CD4-positive, alpha-beta memory T cell (primary cell): ENCODE results near the gene ZNF521. TPM values are rescaled to one million over a fixed set of nuclear protein-coding genes. Genes with fewer than 3 reads are reported as not detected.
"Not testable (repeated sequence)": the region's sequence is repeated elsewhere in the genome, so short reads cannot be mapped to it uniquely, and the experiment has no call there.

Source experiments
- CTCF ChIA-PET: fragments of 350-600 bp; sonication (Branson Sonifier 250); formaldehyde crosslinking; loops from one replicate; lab custom pipeline; 2021; ENCODE audit warnings: inconsistent platforms; ENCODE audit not compliant: partially characterized antibody; lab: Charles Lee
- POLR2A ChIA-PET: fragments of 350-600 bp; sonication (Branson Sonifier 250); formaldehyde crosslinking; loops from one replicate; lab custom pipeline; 2021; ENCODE audit not compliant: partially characterized antibody; lab: Charles Lee
- DNase-seq, 5 donors: peaks; one replicate each; pipeline versions ENCODE4 v3.0.0 to v3.0.0-alpha.2; 2020 to 2022; ENCODE audit warnings: mixed read lengths in 1 of 5
- H3K27ac ChIP-seq: one replicate; pipeline ENCODE4 v1.7.0; 2013; ENCODE audit warnings: low read depth, low read length
- H3K27me3 ChIP-seq: 2 replicates; pipeline ENCODE4 v1.7.0; 2013; ENCODE audit warnings: mild to moderate bottlenecking, low read length, moderate library complexity; ENCODE audit not compliant: insufficient read depth
- H3K36me3 ChIP-seq: 2 replicates; pipeline ENCODE4 v1.7.0; 2013; ENCODE audit warnings: mild to moderate bottlenecking, low read length, moderate library complexity; ENCODE audit not compliant: insufficient read depth
- H3K4me1 ChIP-seq: 2 replicates; pipeline ENCODE4 v1.7.0; 2013; ENCODE audit warnings: mild to moderate bottlenecking, low read length, moderate library complexity; ENCODE audit not compliant: insufficient read depth
- H3K4me3 ChIP-seq, 2 donors: one replicate each; pipeline ENCODE4 v1.7.0; 2013; ENCODE audit warnings: low read length in 2 of 2, mild to moderate bottlenecking in 1 of 2
- H3K9me3 ChIP-seq, 2 donors: one replicate each; pipeline ENCODE4 v1.7.0; 2013; ENCODE audit warnings: low read length in 2 of 2, control low read depth in 1 of 2; ENCODE audit not compliant: control insufficient read depth in 1 of 2
- H3K27ac Mint-ChIP-seq, 7 donors: one replicate each; pipeline ENCODE4 v1.8.0; 2020 to 2021; ENCODE audit warnings: mixed read lengths in 7 of 7, mild to moderate bottlenecking in 6 of 7, inconsistent platforms in 3 of 7, moderate library complexity in 3 of 7
- H3K27me3 Mint-ChIP-seq, 2 donors: one replicate each; pipeline ENCODE4 v1.8.0; 2020 to 2021; ENCODE audit warnings: mixed read lengths in 2 of 2
- H3K36me3 Mint-ChIP-seq, 2 donors: one replicate each; pipeline ENCODE4 v1.8.0; 2020 to 2021; ENCODE audit warnings: mixed read lengths in 2 of 2, inconsistent platforms in 1 of 2, mild to moderate bottlenecking in 1 of 2
- H3K4me1 Mint-ChIP-seq, 4 donors: one replicate each; pipeline ENCODE4 v1.8.0; 2020 to 2021; ENCODE audit warnings: mixed read lengths in 4 of 4, mild to moderate bottlenecking in 1 of 4
- H3K4me3 Mint-ChIP-seq, 8 donors: one replicate each; pipeline ENCODE4 v1.8.0; 2020 to 2021; ENCODE audit warnings: mixed read lengths in 8 of 8, mild to moderate bottlenecking in 7 of 8, moderate library complexity in 6 of 8, inconsistent platforms in 3 of 8
- H3K9me3 Mint-ChIP-seq, 8 donors: one replicate each; pipeline ENCODE4 v1.8.0; 2020 to 2021; ENCODE audit warnings: mixed read lengths in 8 of 8, mild to moderate bottlenecking in 5 of 8, inconsistent platforms in 3 of 8, moderate library complexity in 1 of 8
- intact Hi-C: fragments of 100-400 bp; cut with micrococcal nuclease; formaldehyde crosslinking; loops from one replicate; pipeline ENCODE4 v1.15.1; 2023
- polyA plus RNA-seq, 2 donors: library from polyadenylated mRNA; unstranded; fragments of 300-500 nt; fragmentation: Illumina TruSeq; gene quantifications; one replicate each; pipeline ENCODE4 v1.2.3, GENCODE V29; 2021
- total RNA-seq, 2 experiments: library from RNA; stranded (reverse); gene quantifications; one replicate each; pipeline ENCODE4 v1.2.3, GENCODE V29; 2021

Gene ZNF521
- total and polyA plus RNA-seq, 4 experiments from 2014 or later, result not detected

DNA sequence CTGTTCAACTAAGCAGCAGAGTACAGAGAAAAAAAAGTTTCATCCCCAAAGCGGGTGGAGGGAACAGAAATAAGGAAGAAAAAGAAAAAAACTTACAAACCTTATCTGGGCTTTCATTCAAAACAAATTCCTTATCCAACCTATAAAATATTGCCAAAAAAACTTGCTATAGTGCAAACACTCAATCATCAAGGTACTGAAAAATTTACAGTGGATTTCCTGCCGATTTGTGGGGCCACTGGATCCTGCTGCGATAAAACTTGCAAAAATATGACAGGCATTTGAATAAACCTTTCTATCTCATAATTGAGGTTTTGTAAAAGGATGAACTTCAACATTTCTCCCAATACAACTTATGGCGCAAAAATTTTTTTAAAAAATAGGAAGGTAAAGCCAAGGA, 77.0 kb downstream of the ZNF521 start:
- Mint-ChIP-seq H3K4me1 (no peaks in the 10 kb centered on the region), H3K4me3 (no peak overlapping the region), H3K27ac (no peak overlapping the region), H3K9me3 (peaks cover 0 to 10% (median 0%) of the 10 kb centered on the region in 8 donors), H3K36me3 (no peaks in the 10 kb centered on the region), H3K27me3 (peaks cover 0 to under 1% of the 10 kb centered on the region in 2 donors)
- ChIA-PET CTCF (no interaction called here), POLR2A (no interaction called here)
- intact Hi-C loops, result no loop called here
- Histone ChIP-seq H3K36me3 (no peaks in the 10 kb centered on the region), H3K27ac (no peak overlapping the region), H3K4me3 (no peak overlapping the region), H3K27me3 (no peaks in the 10 kb centered on the region), H3K4me1 (no peaks in the 10 kb centered on the region), H3K9me3 (no peaks in the 10 kb centered on the region)
- DNase-seq, result no peak

DNA sequence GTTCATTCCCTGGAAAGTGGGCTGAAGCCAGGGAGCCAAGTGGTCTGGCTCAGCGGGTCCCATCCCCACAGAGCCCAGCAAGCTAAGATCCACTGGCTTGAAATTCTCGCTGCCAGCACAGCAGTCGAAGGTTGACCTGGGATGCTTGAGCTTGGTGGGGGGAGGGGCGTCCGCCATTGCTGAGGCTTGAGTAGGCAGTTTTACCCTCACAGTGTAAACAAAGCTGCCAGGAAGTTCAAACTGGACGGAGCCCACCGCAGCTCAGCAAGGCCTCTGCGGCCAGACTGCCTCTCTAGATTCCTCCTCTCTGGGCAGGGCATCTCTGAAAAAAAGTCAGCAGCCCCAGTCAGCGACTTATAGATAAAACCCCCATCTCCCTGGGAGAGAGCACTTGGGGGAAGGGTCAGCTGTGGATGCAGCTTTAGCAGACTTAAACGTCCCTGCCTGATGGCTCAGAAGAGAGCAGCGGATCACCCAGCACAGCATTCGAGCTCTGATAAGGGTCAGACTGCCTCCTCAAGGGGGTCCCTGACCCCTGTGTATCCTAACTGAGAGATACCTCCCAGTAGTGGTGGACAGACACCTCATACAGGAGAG, 84.9 kb downstream of the ZNF521 start:
- not testable (repeated sequence) for H3K27me3 ChIP-seq

DNA sequence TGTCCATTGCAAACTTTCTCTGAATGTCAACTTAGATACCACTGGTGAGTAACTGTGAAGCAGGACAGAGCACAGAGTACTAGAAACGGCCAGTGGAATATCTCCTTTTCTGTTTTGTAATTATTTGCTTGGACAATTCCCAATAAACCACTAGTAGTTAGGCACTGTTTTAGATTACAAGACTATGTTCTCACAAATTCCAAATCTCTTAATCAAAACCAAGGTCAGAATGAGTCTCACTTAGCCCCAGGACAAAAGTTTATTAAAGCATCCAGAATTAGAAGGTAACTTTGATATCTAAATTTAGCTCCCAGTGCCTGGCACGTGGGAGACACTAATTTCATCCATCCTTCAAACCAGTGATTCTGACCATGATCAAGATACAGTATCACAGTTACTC, 89.0 kb downstream of the ZNF521 start:
- ChIA-PET POLR2A (no interaction called here), CTCF (no interaction called here)
- Mint-ChIP-seq H3K4me1 (no peaks in the 10 kb centered on the region), H3K27ac (no peak overlapping the region), H3K9me3 (no peaks in the 10 kb centered on the region), H3K27me3 (peaks cover 1 to 5% of the 10 kb centered on the region in 2 donors), H3K4me3 (no peak overlapping the region), H3K36me3 (no peaks in the 10 kb centered on the region)
- Histone ChIP-seq H3K27ac (no peak overlapping the region), H3K4me1 (no peaks in the 10 kb centered on the region), H3K4me3 (no peak overlapping the region), H3K27me3 (no peaks in the 10 kb centered on the region), H3K9me3 (no peaks in the 10 kb centered on the region), H3K36me3 (no peaks in the 10 kb centered on the region)
- DNase-seq, result no peak
- intact Hi-C loops, result no loop called here

More for the DNA sequence above, 84.9 kb downstream of the ZNF521 start:
- H3K27ac ChIP-seq, intact Hi-C loops, H3K4me3 Mint-ChIP-seq, H3K4me1 Mint-ChIP-seq, H3K9me3 Mint-ChIP-seq, H3K27ac Mint-ChIP-seq, H3K4me1 ChIP-seq, H3K36me3 Mint-ChIP-seq, H3K36me3 ChIP-seq, H3K4me3 ChIP-seq, POLR2A ChIA-PET, DNase-seq, H3K9me3 ChIP-seq, CTCF ChIA-PET, H3K27me3 Mint-ChIP-seq: not testable (repeated sequence)

GRCh38 chr18:25261768-25262167, 90.2 kb downstream of the ZNF521 start:
- no peaks in the 10 kb centered on the region for H3K9me3 Mint-ChIP-seq
- Histone ChIP-seq H3K27ac (no peak overlapping the region), H3K9me3 (no peaks in the 10 kb centered on the region), H3K27me3 (no peaks in the 10 kb centered on the region), H3K36me3 (no peaks in the 10 kb centered on the region), H3K4me3 (no peak overlapping the region), H3K4me1 (no peaks in the 10 kb centered on the region)
- H3K4me1 Mint-ChIP-seq, result no peaks in the 10 kb centered on the region
- peaks cover 1 to 5% of the 10 kb centered on the region in 2 donors for H3K27me3 Mint-ChIP-seq
- H3K4me3 Mint-ChIP-seq, result no peak overlapping the region
- H3K36me3 Mint-ChIP-seq, result no peaks in the 10 kb centered on the region
- DNase-seq, result no peak
- no peak overlapping the region for H3K27ac Mint-ChIP-seq
- intact Hi-C loops, result no loop called here
- CTCF ChIA-PET, result no interaction called here
- POLR2A ChIA-PET, result no interaction called here

GRCh38 chr18:25256439-25256838, 95.5 kb downstream of the ZNF521 start:
- H3K27ac ChIP-seq, result no peak overlapping the region
- Mint-ChIP-seq H3K36me3 (no peaks in the 10 kb centered on the region), H3K4me3 (no peak overlapping the region), H3K27ac (no peak overlapping the region), H3K4me1 (no peaks in the 10 kb centered on the region), H3K9me3 (no peaks in the 10 kb centered on the region), H3K27me3 (no peaks in the 10 kb centered on the region)
- no peaks in the 10 kb centered on the region for H3K9me3 ChIP-seq
- H3K4me3 ChIP-seq, result no peak overlapping the region
- POLR2A ChIA-PET, result no interaction called here
- H3K4me1 ChIP-seq, result no peaks in the 10 kb centered on the region
- DNase-seq, result no peak
- no peaks in the 10 kb centered on the region for H3K36me3 ChIP-seq
- CTCF ChIA-PET, result no interaction called here
- H3K27me3 ChIP-seq, result no peaks in the 10 kb centered on the region
- intact Hi-C loops, result no loop called here

DNA sequence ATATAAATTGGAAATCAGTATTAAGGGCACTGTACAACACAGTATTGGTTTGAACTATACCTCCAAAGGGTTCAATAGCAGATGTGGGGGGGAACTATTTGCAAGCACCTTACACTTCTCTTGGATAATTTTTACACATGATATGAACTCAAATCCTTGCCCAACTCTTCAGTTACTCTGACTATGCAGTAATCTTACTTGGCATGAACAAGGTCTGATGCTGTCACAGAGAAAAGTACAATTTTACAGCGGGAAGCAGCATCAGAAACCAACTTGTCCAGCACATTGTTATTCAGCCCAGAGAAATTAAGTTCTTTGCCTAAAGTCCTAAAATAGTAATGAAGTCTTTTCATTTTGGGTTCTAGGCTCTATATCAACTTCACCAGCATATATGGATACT, 98.2 kb downstream of the ZNF521 start:
- Histone ChIP-seq H3K4me3 (no peak overlapping the region), H3K4me1 (no peaks in the 10 kb centered on the region), H3K36me3 (no peaks in the 10 kb centered on the region), H3K27ac (no peak overlapping the region), H3K27me3 (no peaks in the 10 kb centered on the region), H3K9me3 (no peaks in the 10 kb centered on the region)
- Mint-ChIP-seq H3K4me3 (no peak overlapping the region), H3K36me3 (no peaks in the 10 kb centered on the region), H3K4me1 (no peaks in the 10 kb centered on the region), H3K9me3 (no peaks in the 10 kb centered on the region), H3K27me3 (no peaks in the 10 kb centered on the region), H3K27ac (no peak overlapping the region)
- ChIA-PET CTCF (no interaction called here), POLR2A (no interaction called here)
- DNase-seq, result no peak
- intact Hi-C loops, result no loop called here

DNA sequence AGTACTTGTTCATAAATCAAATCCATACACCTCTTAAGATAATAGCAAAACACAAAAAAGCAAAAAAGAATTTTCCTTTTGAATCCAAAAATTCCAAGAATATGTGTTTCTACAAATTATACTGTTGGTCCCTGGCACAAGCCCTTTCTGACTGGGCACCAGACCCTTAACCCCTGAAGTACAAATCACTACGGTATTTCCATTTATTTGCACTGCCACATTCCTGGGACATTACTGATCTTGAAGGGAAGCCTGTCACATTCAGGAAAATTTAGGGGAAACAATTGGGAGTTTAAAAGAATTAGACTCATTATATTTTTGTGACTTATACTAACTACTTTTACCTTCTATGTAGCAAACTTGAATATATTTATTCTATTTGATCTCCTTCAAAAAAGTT, 98.8 kb downstream of the ZNF521 start:
- no peaks in the 10 kb centered on the region for H3K27me3 Mint-ChIP-seq
- no peak for DNase-seq
- POLR2A ChIA-PET, result no interaction called here
- intact Hi-C loops, result no loop called here
- no peak overlapping the region for H3K27ac Mint-ChIP-seq
- no peak overlapping the region for H3K4me3 Mint-ChIP-seq
- H3K4me1 Mint-ChIP-seq, result no peaks in the 10 kb centered on the region
- H3K9me3 Mint-ChIP-seq, result no peaks in the 10 kb centered on the region
- Histone ChIP-seq H3K27me3 (no peaks in the 10 kb centered on the region), H3K27ac (no peak overlapping the region), H3K36me3 (no peaks in the 10 kb centered on the region), H3K9me3 (no peaks in the 10 kb centered on the region), H3K4me1 (no peaks in the 10 kb centered on the region), H3K4me3 (no peak overlapping the region)
- CTCF ChIA-PET, result no interaction called here
- no peaks in the 10 kb centered on the region for H3K36me3 Mint-ChIP-seq

GRCh38 chr18:25251068-25251467, 100.9 kb downstream of the ZNF521 start:
- Mint-ChIP-seq H3K27me3 (no peaks in the 10 kb centered on the region), H3K36me3 (no peaks in the 10 kb centered on the region), H3K9me3 (peaks cover 0 to 4% (median 0%) of the 10 kb centered on the region in 8 donors), H3K27ac (no peak overlapping the region), H3K4me3 (no peak overlapping the region), H3K4me1 (no peaks in the 10 kb centered on the region)
- H3K9me3 ChIP-seq, result no peaks in the 10 kb centered on the region
- H3K4me1 ChIP-seq, result no peaks in the 10 kb centered on the region
- H3K36me3 ChIP-seq, result no peaks in the 10 kb centered on the region
- no peak overlapping the region for H3K27ac ChIP-seq
- intact Hi-C loops, result no loop called here
- CTCF ChIA-PET, result no interaction called here
- DNase-seq, result no peak
- POLR2A ChIA-PET, result no interaction called here
- H3K4me3 ChIP-seq, result no peak overlapping the region
- H3K27me3 ChIP-seq, result no peaks in the 10 kb centered on the region
